NOMO-1 (cell line): Measurements from ENCODE around the gene HHAT.

Source experiments
- DNase-seq, 2 experiments: peaks; one replicate each; lab custom pipeline; 2025; ENCODE audit not compliant: unreplicated experiment in 2 of 2; lab: John Stamatoyannopoulos, UW

The HHAT gene

GRCh38 chr1:210531475-210532222 lies 202.9 kb downstream of the HHAT start:
- DNase-seq = no peak

- DNase-seq = no peak
Measured at GRCh38 chr1:210532223-210532598, 203.5 kb downstream of the HHAT start.

GRCh38 chr1:210535761-210536160 lies 207.1 kb downstream of the HHAT start:
- no peak for DNase-seq

GRCh38 chr1:210536254-210536961 lies 207.7 kb downstream of the HHAT start:
- DNase-seq = no peak

GRCh38 chr1:210540288-210540687 lies 211.6 kb downstream of the HHAT start:
- no peak for DNase-seq

GRCh38 chr1:210541680-210542358 lies 213.1 kb downstream of the HHAT start:
- no peak for DNase-seq

- no peak for DNase-seq
Measured at GRCh38 chr1:210551899-210552298, 223.2 kb downstream of the HHAT start.

- no peak for DNase-seq
Measured at GRCh38 chr1:210553711-210554110, 225.0 kb downstream of the HHAT start.

GRCh38 chr1:210554382-210554781 lies 225.7 kb downstream of the HHAT start:
- DNase-seq = no peak

GRCh38 chr1:210556475-210556874 lies 227.8 kb downstream of the HHAT start:
- no peak for DNase-seq

- DNase-seq = no peak
Measured at GRCh38 chr1:210557426-210558077, 228.8 kb downstream of the HHAT start.

- DNase-seq = no peak
Measured at GRCh38 chr1:210558302-210558701, 229.6 kb downstream of the HHAT start.

- no peak for DNase-seq
Measured at GRCh38 chr1:210565306-210565705, 236.6 kb downstream of the HHAT start.

GRCh38 chr1:210568631-210569030 lies 239.9 kb downstream of the HHAT start:
- no peak for DNase-seq

GRCh38 chr1:210570116-210570515 lies 241.4 kb downstream of the HHAT start:
- no peak for DNase-seq

- DNase-seq = no peak
Measured at GRCh38 chr1:210571356-210572284, 242.9 kb downstream of the HHAT start.

- DNase-seq = no peak
Measured at GRCh38 chr1:210573141-210573540, 244.4 kb downstream of the HHAT start.

- DNase-seq = no peak
Measured at GRCh38 chr1:210582205-210582970, 253.7 kb downstream of the HHAT start.

GRCh38 chr1:210584439-210585113 lies 255.9 kb downstream of the HHAT start:
- DNase-seq = peak; percentile 32 to 51
